ENCODE measurements around the gene REPS1.

The REPS1 gene

GRCh38 chr6:138964012-138964411, 24.0 kb downstream of the REPS1 start:
- no peak for TF ChIP-seq CTCF (IDR thresholded peaks at IDR 0.05)

GRCh38 chr6:138963531-138963930, 24.5 kb downstream of the REPS1 start:
- no peak for TF ChIP-seq CTCF (IDR thresholded peaks at IDR 0.05)

GRCh38 chr6:138963119-138963518, 24.9 kb downstream of the REPS1 start:
- TF ChIP-seq CTCF (IDR thresholded peaks at IDR 0.05) = no peak

GRCh38 chr6:138959521-138959920, 28.5 kb downstream of the REPS1 start:
- TF ChIP-seq CTCF (IDR thresholded peaks at IDR 0.05) = no peak

- no peak for TF ChIP-seq CTCF (IDR thresholded peaks at IDR 0.05)
Observed at GRCh38 chr6:138958595-138958994, 29.5 kb downstream of the REPS1 start.

GRCh38 chr6:138957903-138958302, 30.1 kb downstream of the REPS1 start:
- TF ChIP-seq CTCF (IDR thresholded peaks at IDR 0.05) = no peak

GRCh38 chr6:138957484-138957883, 30.6 kb downstream of the REPS1 start:
- TF ChIP-seq CTCF (IDR thresholded peaks at IDR 0.05) = no peak

GRCh38 chr6:138956244-138956924, 31.7 kb downstream of the REPS1 start:
- no peak for TF ChIP-seq CTCF (IDR thresholded peaks at IDR 0.05)
